Measurements from ENCODE around the gene ROR1.

ROR1 gene

DNA sequence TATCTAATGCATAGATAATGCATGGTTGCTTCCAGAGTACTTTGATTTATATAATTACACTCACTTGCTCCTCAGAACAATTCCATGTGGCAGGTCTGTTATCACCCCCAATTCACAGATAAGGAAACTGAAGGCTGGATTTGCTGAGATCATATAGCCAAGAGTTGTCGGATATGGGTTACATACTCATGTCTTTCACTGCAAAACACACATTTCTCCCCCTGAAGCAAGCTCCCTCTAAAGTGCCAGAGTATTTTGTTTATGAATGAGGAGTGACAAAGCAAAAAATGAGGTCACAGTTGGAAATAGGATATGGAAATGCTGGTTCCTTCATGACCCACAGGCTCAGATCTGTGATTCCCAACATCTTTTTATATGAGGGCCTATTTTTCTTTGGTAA lies 134.2 kb downstream of the ROR1 start:
- TF ChIP-seq, protein P1, sequence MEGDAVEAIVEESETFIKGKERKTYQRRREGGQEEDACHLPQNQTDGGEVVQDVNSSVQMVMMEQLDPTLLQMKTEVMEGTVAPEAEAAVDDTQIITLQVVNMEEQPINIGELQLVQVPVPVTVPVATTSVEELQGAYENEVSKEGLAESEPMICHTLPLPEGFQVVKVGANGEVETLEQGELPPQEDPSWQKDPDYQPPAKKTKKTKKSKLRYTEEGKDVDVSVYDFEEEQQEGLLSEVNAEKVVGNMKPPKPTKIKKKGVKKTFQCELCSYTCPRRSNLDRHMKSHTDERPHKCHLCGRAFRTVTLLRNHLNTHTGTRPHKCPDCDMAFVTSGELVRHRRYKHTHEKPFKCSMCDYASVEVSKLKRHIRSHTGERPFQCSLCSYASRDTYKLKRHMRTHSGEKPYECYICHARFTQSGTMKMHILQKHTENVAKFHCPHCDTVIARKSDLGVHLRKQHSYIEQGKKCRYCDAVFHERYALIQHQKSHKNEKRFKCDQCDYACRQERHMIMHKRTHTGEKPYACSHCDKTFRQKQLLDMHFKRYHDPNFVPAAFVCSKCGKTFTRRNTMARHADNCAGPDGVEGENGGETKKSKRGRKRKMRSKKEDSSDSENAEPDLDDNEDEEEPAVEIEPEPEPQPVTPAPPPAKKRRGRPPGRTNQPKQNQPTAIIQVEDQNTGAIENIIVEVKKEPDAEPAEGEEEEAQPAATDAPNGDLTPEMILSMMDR (IDR thresholded peaks at IDR 0.05; ENCODE audit: low read depth, low read length), result no peak
- peak; percentile 31 to 36 for DNase-seq (ENCODE audit: low read depth in 2 of 2)
- no peak overlapping the region for H3K4me3 ChIP-seq (replicated peaks in 1 of 2; ENCODE audit: low read depth in 2 of 2, low read length in 2 of 2)

DNA sequence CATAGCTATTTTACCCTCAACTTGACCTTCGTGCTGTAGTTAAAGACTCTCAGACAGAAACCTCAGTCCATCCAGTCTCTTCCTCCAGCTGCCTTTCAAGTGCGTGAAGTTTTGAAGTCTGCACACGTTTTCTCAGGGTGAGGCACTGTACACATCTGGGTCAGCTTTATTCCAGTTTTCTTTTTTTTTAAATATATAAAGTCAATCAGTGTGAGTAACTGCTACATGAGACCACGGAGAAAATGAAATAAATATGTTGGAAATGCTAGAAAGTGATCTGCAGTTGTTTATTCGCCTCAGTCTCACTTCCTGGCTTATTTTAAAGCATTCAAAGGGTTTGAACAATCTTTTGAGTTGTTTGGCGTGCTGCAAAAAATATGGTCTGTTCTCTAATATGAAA lies 135.7 kb downstream of the ROR1 start:
- TF ChIP-seq, protein P1 (IDR thresholded peaks at IDR 0.05; ENCODE audit: low read depth, low read length), result no peak
- DNase-seq (ENCODE audit: low read depth in 2 of 2), result no peak
- H3K4me3 ChIP-seq (replicated peaks in 1 of 2; ENCODE audit: low read depth in 2 of 2, low read length in 2 of 2), result no peak overlapping the region

DNA sequence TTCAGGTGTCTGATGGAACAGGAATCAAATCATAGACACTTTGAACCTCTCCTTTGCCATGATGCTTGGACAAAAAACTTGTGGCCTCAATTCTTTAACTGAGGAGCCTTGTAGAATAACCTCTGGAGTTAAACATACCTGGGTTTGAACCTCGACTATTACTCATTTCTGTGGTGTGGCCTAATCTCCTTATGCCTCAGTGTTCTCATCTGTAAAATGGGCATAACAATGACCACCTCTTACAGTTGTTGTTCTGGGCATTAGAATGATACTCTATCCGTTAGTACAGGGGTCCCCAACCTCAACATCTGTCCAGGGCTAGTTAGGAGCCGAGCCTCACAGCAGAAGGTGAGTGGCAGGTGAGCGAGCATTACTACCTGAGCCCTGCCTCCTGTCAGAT lies 137.2 kb downstream of the ROR1 start:
- TF ChIP-seq, protein P1 (IDR thresholded peaks at IDR 0.05; ENCODE audit: low read depth, low read length), result no peak
- DNase-seq (ENCODE audit: low read depth in 2 of 2), result no peak
- no peak overlapping the region for H3K4me3 ChIP-seq (replicated peaks in 1 of 2; ENCODE audit: low read depth in 2 of 2, low read length in 2 of 2)

DNA sequence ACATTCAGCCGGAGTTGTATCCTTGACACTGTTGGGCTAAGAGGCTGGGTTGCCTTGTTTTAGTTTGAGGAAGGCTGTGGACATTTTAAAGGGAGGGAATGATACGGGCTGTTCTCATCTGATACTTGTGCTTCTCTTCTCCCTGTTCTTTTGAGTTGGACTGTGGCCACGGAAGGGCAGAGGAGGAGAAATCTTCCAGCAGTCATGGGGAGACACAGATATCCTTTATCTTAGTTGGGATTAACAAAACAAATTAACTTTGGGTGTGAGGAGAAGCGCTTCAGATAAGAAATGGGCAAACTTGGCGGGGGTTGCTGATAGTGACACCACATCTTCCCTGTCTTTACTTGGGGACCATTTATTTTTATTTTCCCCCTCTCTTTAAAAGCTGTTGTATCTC lies 138.8 kb downstream of the ROR1 start:
- TF ChIP-seq, protein P1 (IDR thresholded peaks at IDR 0.05; ENCODE audit: low read depth, low read length), result no peak
- no peak for DNase-seq (ENCODE audit: low read depth in 2 of 2)

DNA sequence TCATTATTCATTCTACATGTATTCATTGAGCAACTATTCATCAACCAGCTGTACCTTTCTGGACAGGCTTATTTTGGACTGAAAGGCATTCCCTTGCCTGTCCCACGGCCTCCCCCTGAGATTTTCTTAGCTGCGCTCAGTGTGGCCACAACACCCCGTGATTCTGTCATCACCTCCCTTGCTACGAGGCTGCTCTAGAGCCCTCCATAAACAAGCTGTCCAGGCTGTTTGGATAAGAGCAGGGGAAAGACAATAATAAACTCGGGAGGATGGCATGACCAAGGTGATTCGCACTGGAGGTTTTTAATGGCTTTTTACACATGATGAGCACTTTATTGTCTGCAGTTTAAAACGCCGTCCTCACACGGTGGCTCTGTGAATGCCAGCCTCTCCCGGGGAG lies 139.7 kb downstream of the ROR1 start:
- DNase-seq (ENCODE audit: low read depth in 2 of 2), result no peak
- no peak overlapping the region for H3K4me3 ChIP-seq (replicated peaks in 1 of 2; ENCODE audit: low read depth in 2 of 2, low read length in 2 of 2)
- TF ChIP-seq, protein P1 (IDR thresholded peaks at IDR 0.05; ENCODE audit: low read depth, low read length), result no peak

More for the DNA sequence above, 138.8 kb downstream of the ROR1 start:
- no peak overlapping the region for H3K4me3 ChIP-seq (replicated peaks in 1 of 2; ENCODE audit: low read depth in 2 of 2, low read length in 2 of 2)

DNA sequence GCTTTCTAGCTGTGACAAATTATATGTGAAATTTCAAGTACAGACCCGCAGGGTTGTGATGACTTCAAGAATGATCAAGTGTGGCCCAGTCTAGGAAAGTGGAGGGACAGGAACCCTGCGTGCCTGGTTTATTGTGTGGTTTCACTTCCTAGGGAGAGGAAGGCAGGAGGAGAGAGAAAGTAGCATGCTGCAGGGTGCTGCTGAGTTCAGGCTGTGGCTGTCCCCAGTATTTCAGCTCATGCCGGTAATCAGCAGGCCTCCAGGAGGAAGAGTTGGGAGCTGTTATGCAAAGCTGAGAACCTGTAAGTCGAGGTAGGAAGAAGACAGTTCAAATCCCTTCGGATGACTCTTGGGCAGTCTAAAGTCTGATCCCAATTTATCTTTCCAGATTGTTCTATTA lies 140.4 kb downstream of the ROR1 start:
- no peak overlapping the region for H3K4me3 ChIP-seq (replicated peaks in 1 of 2; ENCODE audit: low read depth in 2 of 2, low read length in 2 of 2)
- TF ChIP-seq, protein P1 (IDR thresholded peaks at IDR 0.05; ENCODE audit: low read depth, low read length), result no peak
- no peak for DNase-seq (ENCODE audit: low read depth in 2 of 2)

DNA sequence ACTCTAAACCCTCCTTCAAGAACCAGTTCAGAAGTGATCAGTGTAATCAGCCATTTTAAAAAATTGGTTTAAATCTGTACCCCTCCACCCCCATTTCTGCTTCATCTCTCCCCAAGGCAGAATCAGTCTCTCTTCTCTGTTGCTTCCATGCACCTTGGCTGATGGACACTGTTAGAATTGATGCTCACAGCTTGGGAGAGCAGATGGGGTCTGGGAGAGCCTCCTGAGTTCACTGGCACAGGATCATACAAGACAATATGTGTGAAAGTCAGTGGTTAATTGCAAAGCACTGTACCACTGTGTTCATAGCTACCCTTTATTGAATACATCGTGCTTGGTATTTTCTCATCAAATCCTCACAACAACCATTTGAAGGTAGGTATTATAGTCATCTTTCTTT lies 140.9 kb downstream of the ROR1 start:
- no peak for DNase-seq (ENCODE audit: low read depth in 2 of 2)
- TF ChIP-seq, protein P1 (IDR thresholded peaks at IDR 0.05; ENCODE audit: low read depth, low read length), result no peak

More for the DNA sequence above, 140.9 kb downstream of the ROR1 start:
- no peak overlapping the region for H3K4me3 ChIP-seq (replicated peaks in 1 of 2; ENCODE audit: low read depth in 2 of 2, low read length in 2 of 2)
